ENCODE measurements around the gene DLL4. TPM values are rescaled to one million over a fixed set of nuclear protein-coding genes. Genes with fewer than 3 reads are reported as not detected.

DLL4 gene
- total RNA-seq, 5 donors from 2014 or later (not counting 1 experiment from before 2014, with no cell fraction given): 0.12 to 0.25 (median 0.13) TPM; not detected in 2

GRCh38 chr15:40917585-40917984, 11.6 kb upstream of the DLL4 start:
- ATAC-seq (replicated peaks in 1 of 4) (no peak), DNase-seq (no peak)
- peaks cover 0 to 21% of the 10 kb centered on the region in 2 experiments for H3K27me3 ChIP-seq (replicated peaks in 1 of 2; ENCODE audit: control insufficient read depth in 2 of 2, extremely low read depth in 1 of 2, insufficient read depth in 2 of 2, low read length in 1 of 2)
- ChIA-PET CTCF (interaction anchor here in 1 of 2 donors (0.6 kb wide), 1 partner anchor 193 kb away, joined by 3 read pairs; no protein-coding TSS in a partner anchor), POLR2A (interaction anchor here in 1 of 2 donors (0.6 kb wide), 1 partner anchor 626 kb away, joined by 6 read pairs; the partner anchor contains the start of gene RPAP1)
- no peak overlapping the region for H3K4me3 ChIP-seq (ENCODE audit: control insufficient read depth in 1 of 2, extremely low read depth in 1 of 2, low read length in 1 of 2)
- H3K9me3 Mint-ChIP-seq: no peaks in the 10 kb centered on the region
- WGBS (ENCODE audit: insufficient coverage): 75% methylated on average over 9 of the region's 11 CpGs
- no peaks in the 10 kb centered on the region for H3K9me3 ChIP-seq
- no peak overlapping the region for H3K27ac ChIP-seq (ENCODE audit: low read length)
- H3K27me3 Mint-ChIP-seq: no peaks in the 10 kb centered on the region
- H3K36me3 ChIP-seq (ENCODE audit: control insufficient read depth in 2 of 2, extremely low read depth in 1 of 2, insufficient read depth in 1 of 2, low read length in 1 of 2): no peaks in the 10 kb centered on the region
- H3K4me1 Mint-ChIP-seq: no peaks in the 10 kb centered on the region
- no peaks in the 10 kb centered on the region for H3K4me1 ChIP-seq (ENCODE audit: control insufficient read depth in 1 of 2, extremely low read depth in 1 of 2, insufficient read depth in 2 of 2, low read length in 2 of 2)
- H3K4me3 Mint-ChIP-seq: no peak overlapping the region
- H3K36me3 Mint-ChIP-seq: no peaks in the 10 kb centered on the region
- no peak overlapping the region for H3K27ac Mint-ChIP-seq

- H3K4me1 Mint-ChIP-seq: no peaks in the 10 kb centered on the region
- ATAC-seq (replicated peaks in 1 of 4): no peak
- Histone ChIP-seq H3K27ac (ENCODE audit: low read length) (no peak overlapping the region), H3K9me3 (no peaks in the 10 kb centered on the region), H3K36me3 (ENCODE audit: control insufficient read depth in 2 of 2, extremely low read depth in 1 of 2, insufficient read depth in 1 of 2, low read length in 1 of 2) (no peaks in the 10 kb centered on the region), H3K4me3 (ENCODE audit: control insufficient read depth in 1 of 2, extremely low read depth in 1 of 2, low read length in 1 of 2) (no peak overlapping the region), H3K27me3 (replicated peaks in 1 of 2; ENCODE audit: control insufficient read depth in 2 of 2, extremely low read depth in 1 of 2, insufficient read depth in 2 of 2, low read length in 1 of 2) (peaks cover 0 to 21% of the 10 kb centered on the region in 2 experiments), H3K4me1 (ENCODE audit: control insufficient read depth in 1 of 2, extremely low read depth in 1 of 2, insufficient read depth in 2 of 2, low read length in 2 of 2) (no peaks in the 10 kb centered on the region)
- H3K36me3 Mint-ChIP-seq: no peaks in the 10 kb centered on the region
- no peaks in the 10 kb centered on the region for H3K27me3 Mint-ChIP-seq
- POLR2A ChIA-PET: interaction anchor here in 1 of 2 donors (0.6 kb wide), 1 partner anchor 626 kb away, joined by 6 read pairs; the partner anchor contains the start of gene RPAP1
- no peaks in the 10 kb centered on the region for H3K9me3 Mint-ChIP-seq
- no peak overlapping the region for H3K27ac Mint-ChIP-seq
- WGBS (ENCODE audit: insufficient coverage): 88% methylated on average over 13 of the region's 15 CpGs
- no peak for DNase-seq
- no peak overlapping the region for H3K4me3 Mint-ChIP-seq
- CTCF ChIA-PET: no interaction called here
Observed at GRCh38 chr15:40918146-40918798, 10.9 kb upstream of the DLL4 start.

GRCh38 chr15:40918799-40919392, 10.2 kb upstream of the DLL4 start:
- no peaks in the 10 kb centered on the region for H3K4me1 Mint-ChIP-seq
- H3K4me3 Mint-ChIP-seq: no peak overlapping the region
- DNase-seq (no peak), ATAC-seq (replicated peaks in 1 of 4) (no peak)
- ChIA-PET CTCF (no interaction called here), POLR2A (no interaction called here)
- H3K4me1 ChIP-seq (ENCODE audit: control insufficient read depth in 1 of 2, extremely low read depth in 1 of 2, insufficient read depth in 2 of 2, low read length in 2 of 2): no peaks in the 10 kb centered on the region
- H3K36me3 Mint-ChIP-seq: no peaks in the 10 kb centered on the region
- no peak overlapping the region for H3K4me3 ChIP-seq (ENCODE audit: control insufficient read depth in 1 of 2, extremely low read depth in 1 of 2, low read length in 1 of 2)
- H3K27me3 ChIP-seq (replicated peaks in 1 of 2; ENCODE audit: control insufficient read depth in 2 of 2, extremely low read depth in 1 of 2, insufficient read depth in 2 of 2, low read length in 1 of 2): peaks cover 0 to 21% of the 10 kb centered on the region in 2 experiments
- H3K9me3 ChIP-seq: no peaks in the 10 kb centered on the region
- WGBS (ENCODE audit: insufficient coverage): 89% methylated on average over 9 of the region's 19 CpGs
- H3K27ac ChIP-seq (ENCODE audit: low read length): no peak overlapping the region
- H3K27ac Mint-ChIP-seq: no peak overlapping the region
- no peaks in the 10 kb centered on the region for H3K9me3 Mint-ChIP-seq
- H3K27me3 Mint-ChIP-seq: peaks cover 0 to 3% of the 10 kb centered on the region in 2 donors
- H3K36me3 ChIP-seq (ENCODE audit: control insufficient read depth in 2 of 2, extremely low read depth in 1 of 2, insufficient read depth in 1 of 2, low read length in 1 of 2): no peaks in the 10 kb centered on the region

GRCh38 chr15:40921949-40922607, 7.1 kb upstream of the DLL4 start:
- H3K27me3 Mint-ChIP-seq: peaks cover 13 to 24% of the 10 kb centered on the region in 2 donors
- Histone ChIP-seq H3K27ac (ENCODE audit: low read length) (no peak overlapping the region), H3K4me1 (ENCODE audit: control insufficient read depth in 1 of 2, extremely low read depth in 1 of 2, insufficient read depth in 2 of 2, low read length in 2 of 2) (peaks cover 10 to 19% of the 10 kb centered on the region in 2 experiments), H3K27me3 (replicated peaks in 1 of 2; ENCODE audit: control insufficient read depth in 2 of 2, extremely low read depth in 1 of 2, insufficient read depth in 2 of 2, low read length in 1 of 2) (peaks cover under 1 to 40% of the 10 kb centered on the region in 2 experiments), H3K4me3 (ENCODE audit: control insufficient read depth in 1 of 2, extremely low read depth in 1 of 2, low read length in 1 of 2) (no peak overlapping the region), H3K36me3 (ENCODE audit: control insufficient read depth in 2 of 2, extremely low read depth in 1 of 2, insufficient read depth in 1 of 2, low read length in 1 of 2) (no peaks in the 10 kb centered on the region), H3K9me3 (no peaks in the 10 kb centered on the region)
- no peak overlapping the region for H3K4me3 Mint-ChIP-seq
- WGBS (ENCODE audit: insufficient coverage): 65% methylated on average over 2 of the region's 5 CpGs
- no peak overlapping the region for H3K27ac Mint-ChIP-seq
- no peaks in the 10 kb centered on the region for H3K9me3 Mint-ChIP-seq
- peaks cover 10 to 14% (median 12%) of the 10 kb centered on the region in 3 donors for H3K4me1 Mint-ChIP-seq
- ATAC-seq (replicated peaks in 1 of 4) (no peak), DNase-seq (no peak)
- no peaks in the 10 kb centered on the region for H3K36me3 Mint-ChIP-seq
- POLR2A ChIA-PET: no interaction called here
- CTCF ChIA-PET: no interaction called here

- POLR2A ChIA-PET: no interaction called here
Observed at GRCh38 chr15:40922608-40923005, 6.5 kb upstream of the DLL4 start.

GRCh38 chr15:40923551-40923950, 5.6 kb upstream of the DLL4 start:
- 96% methylated on average over 8 of the region's 9 CpGs for WGBS (ENCODE audit: insufficient coverage)
- Mint-ChIP-seq H3K4me1 (peaks cover 14 to 21% (median 17%) of the 10 kb centered on the region in 3 donors), H3K36me3 (no peaks in the 10 kb centered on the region), H3K4me3 (no peak overlapping the region), H3K9me3 (no peaks in the 10 kb centered on the region), H3K27ac (no peak overlapping the region), H3K27me3 (peaks cover 19 to 33% of the 10 kb centered on the region in 2 donors)
- no peak overlapping the region for H3K4me3 ChIP-seq (ENCODE audit: control insufficient read depth in 1 of 2, extremely low read depth in 1 of 2, low read length in 1 of 2)
- ATAC-seq (replicated peaks in 1 of 4): no peak
- H3K27ac ChIP-seq (ENCODE audit: low read length): no peak overlapping the region
- H3K27me3 ChIP-seq (replicated peaks in 1 of 2; ENCODE audit: control insufficient read depth in 2 of 2, extremely low read depth in 1 of 2, insufficient read depth in 2 of 2, low read length in 1 of 2): peaks cover 3 to 42% of the 10 kb centered on the region in 2 experiments
- H3K9me3 ChIP-seq: no peaks in the 10 kb centered on the region
- ChIA-PET POLR2A (no interaction called here), CTCF (interaction anchor here (0.6 to 0.9 kb wide), 2 partner anchors 19 to 1689 kb away, joined by 3 read pairs; no protein-coding TSS in a partner anchor)
- DNase-seq: no peak
- H3K4me1 ChIP-seq (ENCODE audit: control insufficient read depth in 1 of 2, extremely low read depth in 1 of 2, insufficient read depth in 2 of 2, low read length in 2 of 2): peaks cover 18 to 33% of the 10 kb centered on the region in 2 experiments
- no peaks in the 10 kb centered on the region for H3K36me3 ChIP-seq (ENCODE audit: control insufficient read depth in 2 of 2, extremely low read depth in 1 of 2, insufficient read depth in 1 of 2, low read length in 1 of 2)

More at GRCh38 chr15:40922608-40923005, 6.5 kb upstream of the DLL4 start:
- no peak overlapping the region for H3K4me3 ChIP-seq (ENCODE audit: control insufficient read depth in 1 of 2, extremely low read depth in 1 of 2, low read length in 1 of 2)
- H3K9me3 ChIP-seq: no peaks in the 10 kb centered on the region
- Mint-ChIP-seq H3K4me3 (no peak overlapping the region), H3K36me3 (no peaks in the 10 kb centered on the region), H3K4me1 (peaks cover 14 to 17% (median 16%) of the 10 kb centered on the region in 3 donors), H3K27ac (no peak overlapping the region), H3K27me3 (peaks cover 17 to 28% of the 10 kb centered on the region in 2 donors), H3K9me3 (no peaks in the 10 kb centered on the region)
- WGBS (ENCODE audit: insufficient coverage): 67% methylated on average over 5 of the region's 10 CpGs
- no peak for DNase-seq
- H3K27ac ChIP-seq (ENCODE audit: low read length): no peak overlapping the region
- H3K27me3 ChIP-seq (replicated peaks in 1 of 2; ENCODE audit: control insufficient read depth in 2 of 2, extremely low read depth in 1 of 2, insufficient read depth in 2 of 2, low read length in 1 of 2): peaks cover 3 to 41% of the 10 kb centered on the region in 2 experiments
- peaks cover 14 to 24% of the 10 kb centered on the region in 2 experiments for H3K4me1 ChIP-seq (ENCODE audit: control insufficient read depth in 1 of 2, extremely low read depth in 1 of 2, insufficient read depth in 2 of 2, low read length in 2 of 2)
- no peaks in the 10 kb centered on the region for H3K36me3 ChIP-seq (ENCODE audit: control insufficient read depth in 2 of 2, extremely low read depth in 1 of 2, insufficient read depth in 1 of 2, low read length in 1 of 2)
- CTCF ChIA-PET: no interaction called here
- no peak for ATAC-seq (replicated peaks in 1 of 4)

All from T-cell (primary cell).